HG02840 (cell line): ENCODE results near the gene IL36A.

Experiments
- ATAC-seq: cut with Tn5 transposase; IDR thresholded peaks from one replicate; pipeline ENCODE4 v1.9.1; 2021; ENCODE audit warnings: mild to moderate bottlenecking, moderate library complexity, moderate number of reproducible peaks; ENCODE audit not compliant: unreplicated experiment, low FRiP score

IL36A gene

DNA sequence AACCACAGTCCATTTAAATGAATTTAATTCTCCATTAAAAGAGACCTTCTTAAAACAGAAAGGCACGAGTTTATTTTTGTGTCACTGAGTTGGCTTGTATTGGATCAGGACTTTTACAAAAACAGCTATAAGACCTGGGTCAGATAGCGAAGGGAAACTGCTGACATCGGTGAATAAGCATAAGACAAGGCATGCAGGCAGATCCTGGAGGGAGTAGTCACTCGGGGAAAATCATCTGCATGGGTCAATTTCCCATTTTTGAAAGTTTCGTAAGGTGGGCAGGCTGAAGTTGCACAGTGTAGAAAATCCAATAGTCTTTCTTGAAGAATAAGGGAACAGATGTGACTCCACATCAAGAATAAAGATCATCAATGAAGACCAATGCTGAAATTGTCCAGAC lies 34.5 kb downstream of the IL36A start:
- no peak for ATAC-seq

DNA sequence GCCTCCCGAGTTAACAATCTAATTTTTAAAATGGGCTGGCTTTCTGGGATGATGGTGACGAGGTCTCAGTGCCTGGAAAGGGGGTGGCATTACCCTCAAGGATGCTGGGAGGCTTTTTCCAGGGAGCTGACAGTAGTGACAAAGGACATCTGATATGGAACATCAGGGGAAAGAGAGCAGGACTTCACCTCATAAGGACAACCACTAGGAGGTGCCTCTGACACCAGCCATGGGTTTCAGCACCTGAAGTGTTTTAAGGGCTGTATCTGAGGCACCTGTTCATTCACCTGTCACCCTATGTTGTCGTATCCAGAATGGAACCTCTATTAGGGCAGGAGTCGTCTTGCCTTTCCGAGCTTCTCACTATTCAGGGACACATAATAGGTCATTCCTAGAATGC lies 36.6 kb downstream of the IL36A start:
- ATAC-seq = no peak

DNA sequence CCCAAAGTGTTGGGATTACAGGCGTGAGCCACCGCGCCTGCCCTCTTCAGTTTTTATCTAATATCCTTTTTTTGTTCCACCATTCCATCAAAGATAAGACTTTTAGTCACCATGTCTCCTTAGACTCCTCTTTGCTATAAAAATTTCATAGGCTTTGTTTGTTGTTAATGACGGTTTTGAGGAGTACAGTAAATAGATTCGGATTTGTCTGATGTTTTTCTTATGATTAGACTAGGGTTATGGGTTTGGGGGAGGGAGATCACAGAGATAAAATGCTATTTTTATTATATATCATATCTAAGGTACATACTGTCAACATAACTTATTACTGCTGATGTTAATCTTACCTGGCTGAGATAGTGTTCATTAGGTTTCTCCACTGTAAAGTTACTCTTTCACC lies 41.2 kb downstream of the IL36A start:
- ATAC-seq = no peak

DNA sequence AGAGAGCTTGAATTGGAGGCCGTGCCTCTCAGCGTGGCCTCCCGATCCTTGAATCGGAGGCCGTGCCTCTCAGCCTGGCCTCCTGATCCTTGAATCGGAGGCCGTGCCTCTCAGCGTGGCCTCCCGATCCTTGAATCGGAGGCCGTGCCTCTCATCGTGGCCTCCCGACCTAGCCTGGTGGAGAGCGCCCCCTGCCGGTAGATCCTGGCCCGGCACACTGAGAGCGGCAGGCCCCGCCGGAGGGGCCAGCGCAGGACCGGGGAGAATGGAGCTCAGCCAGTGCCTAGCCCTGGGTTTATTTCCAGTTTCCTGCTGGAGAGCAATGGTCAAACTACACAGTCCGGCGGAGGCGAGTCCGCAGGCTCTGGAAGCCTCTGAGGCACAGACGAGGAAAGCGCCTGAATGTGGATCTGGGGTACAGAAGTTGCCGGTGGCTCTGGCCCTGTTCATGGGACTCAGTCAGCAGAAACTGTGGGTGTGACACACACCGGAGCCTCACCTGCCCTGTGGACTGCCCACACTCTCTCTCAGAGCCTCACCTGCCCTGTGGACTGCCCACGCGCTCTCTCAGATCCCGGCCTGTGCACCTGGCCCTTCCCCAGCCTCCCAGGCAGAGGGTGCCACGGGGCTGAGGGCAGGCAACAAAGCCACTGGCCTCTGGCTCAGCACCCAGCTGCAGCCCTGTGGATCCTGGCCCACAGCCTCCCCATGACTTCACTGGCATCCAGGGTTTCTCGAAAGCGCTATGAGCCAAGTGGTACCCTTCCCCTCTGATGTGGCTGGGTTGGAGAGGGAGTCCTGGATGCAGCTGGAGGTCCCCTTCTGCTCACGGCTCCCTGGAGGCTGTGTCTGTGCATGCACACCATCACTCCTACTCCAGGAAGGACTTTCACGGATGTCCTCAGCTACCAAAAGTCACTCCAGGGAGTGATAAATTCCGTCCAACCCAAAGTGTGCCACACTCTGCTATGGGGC lies 45.9 kb downstream of the IL36A start:
- ATAC-seq = no peak

DNA sequence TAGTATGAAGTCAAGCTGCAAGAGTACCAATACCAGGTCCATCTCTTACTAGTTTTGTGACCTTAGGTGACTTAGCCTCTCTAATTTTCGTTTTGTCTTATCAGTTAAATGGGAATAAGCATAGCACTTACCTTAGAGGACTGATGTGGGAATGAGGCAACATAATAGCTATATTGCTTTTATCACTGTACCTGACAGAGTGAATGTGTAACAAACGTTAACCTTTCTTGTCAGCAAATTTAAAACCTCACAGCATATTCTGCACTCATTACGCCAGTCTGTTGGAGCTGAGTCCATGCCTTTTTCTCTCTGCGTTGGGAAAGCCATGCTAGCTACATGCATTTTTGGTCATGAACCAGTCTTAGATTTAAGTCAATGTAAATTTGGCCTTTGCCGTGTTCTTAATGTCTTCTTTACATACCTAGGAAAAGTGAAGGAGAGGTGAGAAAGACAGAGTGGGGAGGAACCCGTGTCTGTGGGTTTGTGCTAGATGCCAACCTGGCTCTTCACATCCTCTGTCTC lies 47.2 kb downstream of the IL36A start, which contains the start of gene IL36B:
IL36B (minus strand) TSS at position 472 of the 522 bp plus-strand sequence.
- ATAC-seq = no peak

GRCh38 chr2:113053666-113054065 lies 48.4 kb downstream of the IL36A start:
- no peak for ATAC-seq

DNA sequence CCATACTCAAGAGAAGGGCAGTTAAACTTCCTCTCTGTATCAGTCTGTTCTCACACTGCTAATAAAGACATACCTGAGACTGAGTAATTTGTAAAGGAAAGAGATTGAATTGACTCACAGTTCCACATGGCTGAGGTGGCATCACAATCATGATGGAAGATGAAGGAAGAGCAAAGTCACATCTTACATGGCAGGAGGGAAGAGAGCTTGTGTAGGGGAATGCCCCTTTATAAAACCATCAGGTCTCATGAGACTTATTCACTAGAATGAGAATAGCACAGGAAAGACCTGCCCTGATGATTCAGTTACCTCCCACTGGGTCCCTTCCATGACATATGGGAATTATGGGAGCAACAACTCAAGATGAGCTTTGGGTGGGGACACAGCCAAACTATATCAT lies 48.8 kb downstream of the IL36A start:
- ATAC-seq = no peak

DNA sequence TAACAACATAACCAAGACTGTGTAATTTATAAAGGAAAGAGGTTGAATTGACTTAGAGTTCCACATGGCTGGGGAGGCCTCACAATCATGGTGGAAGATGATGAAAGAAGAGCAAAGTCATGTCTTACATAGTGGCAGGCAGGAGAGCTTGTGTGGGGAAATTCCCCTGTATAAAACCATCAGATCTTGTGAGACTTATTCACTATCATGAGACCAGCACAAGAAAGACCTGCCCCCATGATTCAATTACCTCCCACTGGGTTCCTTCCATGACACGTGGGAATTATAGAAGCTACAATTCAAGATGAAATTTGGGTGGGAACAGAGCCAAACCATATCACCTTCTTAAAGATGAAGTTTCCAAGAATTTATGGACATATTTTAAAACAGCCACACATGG lies 51.3 kb downstream of the IL36A start:
- no peak for ATAC-seq

DNA sequence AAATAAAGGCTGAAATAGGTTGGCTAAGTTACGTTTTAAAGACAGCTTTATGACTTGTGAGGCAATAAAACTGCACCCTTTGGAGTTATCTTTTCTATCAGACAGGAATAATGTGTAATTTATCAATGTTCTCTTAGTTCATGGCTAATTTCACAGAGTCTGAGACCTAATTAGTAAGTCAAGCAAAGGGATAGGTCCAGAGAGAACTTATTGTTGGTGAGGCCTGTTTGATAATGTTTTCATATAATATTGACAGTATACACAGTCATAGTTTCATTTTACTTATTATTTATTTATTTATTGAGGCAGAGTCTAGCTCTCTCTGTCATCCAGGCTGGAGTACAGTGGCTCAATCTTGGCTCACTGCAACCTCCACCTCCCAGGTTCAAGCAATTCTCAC lies 51.9 kb downstream of the IL36A start:
- ATAC-seq = no peak
